Measurements from ENCODE around the gene SKI. TPM values are rescaled to one million over a fixed set of nuclear protein-coding genes. Genes with fewer than 3 reads are reported as not detected.

The SKI gene
- total RNA-seq, 1 experiment from 2014 or later, result 89.5 TPM

GRCh38 chr1:2315674-2316450 lies 87.7 kb downstream of the SKI start:
- H2BK20ac ChIP-seq (ENCODE audit: low read depth, low read length, poor library complexity, severe bottlenecking), result no peak overlapping the region
- Mint-ChIP-seq H3K4me1 (peaks cover 4 to 19% of the 10 kb centered on the region in 2 experiments), H3K27me3 (ENCODE audit: low read depth) (peaks cover 1% of the 10 kb centered on the region; the same call in 1 of the 2 replicates), H3K27ac (peak overlapping the region in 1 of 3 experiments; percentile 84; a peak in 3 of 7 replicates), H3K9me3 (no peaks in the 10 kb centered on the region), H3K36me3 (ENCODE audit: insufficient read depth in 1 of 3, low read depth in 3 of 3) (no peaks in the 10 kb centered on the region), H3K4me3 (peak overlapping the region in 1 of 2 experiments; percentile 32; a peak in 3 of 5 replicates)
- H2AK5ac ChIP-seq (ENCODE audit: insufficient read length, low read length), result no peak overlapping the region
- no peaks in the 10 kb centered on the region; the same call in 1 of the 2 replicates for H3K4me1 ChIP-seq (ENCODE audit: insufficient read depth, low read length)
- H3T11ph ChIP-seq (ENCODE audit: low read length), result no peak overlapping the region
- H3K14ac ChIP-seq (ENCODE audit: insufficient read depth, low read length), result peak overlapping the region; percentile 43; the same call in 1 of the 2 replicates
- DNase-seq, result no peak
- no peaks in the 10 kb centered on the region for H3K79me2 ChIP-seq (ENCODE audit: insufficient read depth, low read length)
- no peak overlapping the region; the same call in 1 of the 2 replicates for H2BK15ac ChIP-seq (ENCODE audit: low read depth, low read length)
- no peaks in the 10 kb centered on the region for H3K79me1 ChIP-seq (ENCODE audit: insufficient read depth, low read depth, low read length, poor library complexity, severe bottlenecking)
- no peaks in the 10 kb centered on the region for H3K23me2 ChIP-seq (ENCODE audit: insufficient read length, low read depth, low read length, poor library complexity, severe bottlenecking)
- WGBS (ENCODE audit: extremely low coverage, insufficient read length, low lambda C conversion rate), result no CpG with 5 or more reads among the region's 21 CpGs
- H3K27ac ChIP-seq (ENCODE audit: insufficient read length, low read depth, low read length), result no peak overlapping the region
- no peak overlapping the region for H3K23ac ChIP-seq (ENCODE audit: insufficient read length, low read depth, low read length)
- no peak overlapping the region for H2BK120ac ChIP-seq (ENCODE audit: low read depth, low read length, poor library complexity, severe bottlenecking)
- peak overlapping the region; percentile 63 for H4K91ac ChIP-seq (ENCODE audit: insufficient read length, low read depth, low read length)
- H3K9ac ChIP-seq (ENCODE audit: extremely low read depth, insufficient read length, low read length), result no peak overlapping the region
- H3K18ac ChIP-seq (ENCODE audit: insufficient read length, low read depth, low read length), result peak overlapping the region; percentile 10
- no peak overlapping the region for H3K4me2 ChIP-seq (ENCODE audit: insufficient read depth, insufficient read length, low read length)
- no peak overlapping the region for H4K8ac ChIP-seq (replicated peaks; ENCODE audit: insufficient read length, low read depth, low read length)
- no peaks in the 10 kb centered on the region for H3K27me3 ChIP-seq (ENCODE audit: insufficient read depth, low read length)
- no peak overlapping the region for H2AFZ ChIP-seq (ENCODE audit: low read length)
- no peaks in the 10 kb centered on the region for H4K20me1 ChIP-seq (ENCODE audit: control insufficient read depth, insufficient read depth, insufficient read length)
- no peak overlapping the region for H2BK5ac ChIP-seq (ENCODE audit: insufficient read length, low read length)
- H3K56ac ChIP-seq (ENCODE audit: insufficient read length, low read depth, low read length), result no peak overlapping the region
- peak overlapping the region; percentile 25 for H2BK12ac ChIP-seq (ENCODE audit: insufficient read length, low read depth, low read length)
- H4K5ac ChIP-seq (ENCODE audit: insufficient read length, low read depth, low read length), result no peak overlapping the region
- TF ChIP-seq, protein P1, sequence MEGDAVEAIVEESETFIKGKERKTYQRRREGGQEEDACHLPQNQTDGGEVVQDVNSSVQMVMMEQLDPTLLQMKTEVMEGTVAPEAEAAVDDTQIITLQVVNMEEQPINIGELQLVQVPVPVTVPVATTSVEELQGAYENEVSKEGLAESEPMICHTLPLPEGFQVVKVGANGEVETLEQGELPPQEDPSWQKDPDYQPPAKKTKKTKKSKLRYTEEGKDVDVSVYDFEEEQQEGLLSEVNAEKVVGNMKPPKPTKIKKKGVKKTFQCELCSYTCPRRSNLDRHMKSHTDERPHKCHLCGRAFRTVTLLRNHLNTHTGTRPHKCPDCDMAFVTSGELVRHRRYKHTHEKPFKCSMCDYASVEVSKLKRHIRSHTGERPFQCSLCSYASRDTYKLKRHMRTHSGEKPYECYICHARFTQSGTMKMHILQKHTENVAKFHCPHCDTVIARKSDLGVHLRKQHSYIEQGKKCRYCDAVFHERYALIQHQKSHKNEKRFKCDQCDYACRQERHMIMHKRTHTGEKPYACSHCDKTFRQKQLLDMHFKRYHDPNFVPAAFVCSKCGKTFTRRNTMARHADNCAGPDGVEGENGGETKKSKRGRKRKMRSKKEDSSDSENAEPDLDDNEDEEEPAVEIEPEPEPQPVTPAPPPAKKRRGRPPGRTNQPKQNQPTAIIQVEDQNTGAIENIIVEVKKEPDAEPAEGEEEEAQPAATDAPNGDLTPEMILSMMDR (conservative IDR thresholded peaks at IDR 0.05), result no peak
- H3K4ac ChIP-seq (ENCODE audit: low read depth, low read length), result no peak overlapping the region; the same call in 1 of the 2 replicates
- no peaks in the 10 kb centered on the region for H3K9me3 ChIP-seq (ENCODE audit: control insufficient read depth, low read depth, low read length)
